ENCODE data around the gene CPAMD8. TPM values are rescaled to one million over a fixed set of nuclear protein-coding genes. Genes with fewer than 3 reads are reported as not detected.

The CPAMD8 gene
- total and polyA plus RNA-seq, 9 of the 15 experiments (the other 6 are each of a cell fraction or from before 2014, with no cell fraction given), result 0.20 to 2.1 (median 1.3) TPM

DNA sequence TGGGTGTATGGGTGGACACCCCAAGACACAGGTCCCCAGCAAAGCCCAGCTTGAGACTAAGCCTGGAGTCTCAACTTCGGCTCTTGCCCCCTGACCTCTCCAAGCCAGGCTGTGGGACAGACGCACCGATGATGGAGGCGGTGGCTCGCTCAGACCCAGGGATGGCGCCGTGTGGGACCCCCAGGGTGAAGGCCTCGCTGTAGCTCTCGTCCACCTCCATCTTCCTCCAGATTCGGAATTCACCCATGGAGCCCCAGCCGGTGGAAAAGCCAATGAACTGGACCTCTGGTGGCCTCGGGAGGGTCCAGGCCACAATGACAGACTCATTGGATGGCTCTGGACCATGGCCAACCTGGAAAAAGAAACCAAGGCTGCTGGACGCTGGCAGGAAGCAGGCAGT, 98.7 kb downstream of the CPAMD8 start:
- no peaks in the 10 kb centered on the region for H3K9me3 ChIP-seq (replicated peaks; ENCODE audit: control insufficient read depth, insufficient read depth, low read depth, low read length)
- TF ChIP-seq CBX5 (IDR thresholded peaks at IDR 0.05; ENCODE audit: borderline replicate concordance, low read depth) (no peak), ZNF584 (CRISPR knock-in tag; IDR thresholded peaks at IDR 0.05; ENCODE audit: low read depth) (no peak), PPARD (CRISPR knock-in tag; IDR thresholded peaks at IDR 0.05) (no peak), BRF1 (IDR thresholded peaks at IDR 0.05; ENCODE audit: borderline replicate concordance, extremely low read depth, insufficient read length) (no peak), ZSCAN32 (CRISPR knock-in tag; IDR thresholded peaks at IDR 0.05) (no peak), ZNF551 (CRISPR knock-in tag; IDR thresholded peaks at IDR 0.05) (no peak), NRF1 (conservative IDR thresholded peaks at IDR 0.05 in 1 of 2, IDR thresholded peaks at IDR 0.05 in 1 of 2) (no peak), EGR1 (conservative IDR thresholded peaks at IDR 0.05) (no peak), MXI1 (IDR thresholded peaks at IDR 0.05; ENCODE audit: low read depth, low read length) (no peak), SRSF3 (IDR thresholded peaks at IDR 0.05; ENCODE audit: insufficient read depth, low read length) (no peak), ZBTB17 (CRISPR knock-in tag; IDR thresholded peaks at IDR 0.05) (no peak)
- H3K4me2 ChIP-seq (ENCODE audit: insufficient read depth, low read length), result no peak overlapping the region
- FAIRE-seq (no peak), ATAC-seq (no peak), DNase-seq (ENCODE audit: extremely low read depth in 1 of 4, low spot score in 3 of 4) (no peak)
- WGBS (ENCODE audit: insufficient coverage, low coverage, missing lambda C conversion rate), result under 1% methylated on average over 13 of the region's 13 CpGs
- no peak overlapping the region for H3K27ac ChIP-seq (ENCODE audit: extremely low read depth, low read depth, low read length)
- no peaks in the 10 kb centered on the region for H4K20me1 ChIP-seq (replicated peaks; ENCODE audit: control insufficient read depth, insufficient read depth, low read length)
- H3K36me3 ChIP-seq (ENCODE audit: control insufficient read depth, insufficient read depth, low read length), result no peaks in the 10 kb centered on the region
- no peak overlapping the region for H2AFZ ChIP-seq (ENCODE audit: low read depth, low read length)
- H3K9ac ChIP-seq (ENCODE audit: insufficient read depth in 1 of 2, low read depth in 2 of 2, low read length in 2 of 2), result 0 out of 4 replicates have a peak overlapping the region, but pooled peaks of 1 of the 2 experiments have one; percentile 7
- H3K27me3 ChIP-seq (ENCODE audit: control insufficient read depth in 2 of 2, insufficient read depth in 2 of 2, low read length in 2 of 2), result peaks cover 10 to 33% of the 10 kb centered on the region in 2 experiments; a peak in 4 of 5 replicates
- H3K9me1 ChIP-seq (ENCODE audit: control insufficient read depth, insufficient read depth, low read length), result no peaks in the 10 kb centered on the region
- CTCF ChIA-PET (ENCODE audit: low intra/inter-chr PET ratio), result no interaction called here
- intact Hi-C loops (cut with micrococcal nuclease) (no loop called here), in situ Hi-C loops (cut with MboI) (no loop called here)
- H3K4me3 ChIP-seq, result no peak overlapping the region
- no peaks in the 10 kb centered on the region for H3K79me2 ChIP-seq (ENCODE audit: control insufficient read depth, insufficient read depth, low read length)
- no TSS peak for BruUV-seq (replicated peaks)
- H3K4me1 ChIP-seq (replicated peaks in 1 of 2; ENCODE audit: control insufficient read depth in 2 of 2, insufficient read depth in 2 of 2, low read length in 2 of 2), result peaks cover 0 to 3% of the 10 kb centered on the region in 2 experiments; a peak in 4 of 5 replicates
- POLR2A ChIA-PET, result interaction anchor here (0.5 to 1.3 kb wide), 4 partner anchors 11 to 1047 kb away, joined by 3 to 4 read pairs (median 3); no protein-coding TSS in a partner anchor
